ENCODE data around the gene GLYATL3.

Gene GLYATL3

DNA sequence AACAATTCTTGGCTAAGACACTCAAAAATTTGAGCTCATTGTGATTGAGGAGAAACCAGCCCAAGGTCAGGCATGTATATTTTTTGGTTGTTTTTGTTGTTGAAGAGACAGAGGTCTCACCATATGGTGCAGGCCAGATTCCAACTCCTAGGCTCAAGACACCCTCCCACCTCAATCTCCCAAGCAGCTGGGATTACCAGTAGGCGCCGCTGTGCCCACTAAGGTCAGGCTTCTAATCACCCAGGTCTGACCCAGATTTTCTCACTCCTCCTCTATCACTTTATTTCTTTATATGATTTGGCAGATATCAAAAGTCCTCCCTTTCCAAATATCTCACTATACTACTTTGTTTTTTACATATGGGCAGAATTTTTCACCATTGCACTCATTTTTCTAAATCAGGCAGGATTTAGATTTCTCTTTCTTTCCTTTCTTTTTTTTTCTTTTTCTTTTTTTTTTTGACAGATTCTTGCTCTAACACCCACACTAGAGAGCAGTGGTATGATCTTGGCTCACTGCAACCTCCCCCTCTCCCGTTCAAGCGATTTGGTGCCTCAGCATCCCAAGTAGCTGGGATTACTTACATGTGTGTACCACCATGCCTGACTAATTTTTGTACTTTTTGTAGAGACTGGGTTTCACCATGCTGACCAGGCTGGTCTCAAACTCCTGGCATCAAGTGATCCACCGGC, 49.0 kb downstream of the GLYATL3 start:
- DNase-seq: no peak

DNA sequence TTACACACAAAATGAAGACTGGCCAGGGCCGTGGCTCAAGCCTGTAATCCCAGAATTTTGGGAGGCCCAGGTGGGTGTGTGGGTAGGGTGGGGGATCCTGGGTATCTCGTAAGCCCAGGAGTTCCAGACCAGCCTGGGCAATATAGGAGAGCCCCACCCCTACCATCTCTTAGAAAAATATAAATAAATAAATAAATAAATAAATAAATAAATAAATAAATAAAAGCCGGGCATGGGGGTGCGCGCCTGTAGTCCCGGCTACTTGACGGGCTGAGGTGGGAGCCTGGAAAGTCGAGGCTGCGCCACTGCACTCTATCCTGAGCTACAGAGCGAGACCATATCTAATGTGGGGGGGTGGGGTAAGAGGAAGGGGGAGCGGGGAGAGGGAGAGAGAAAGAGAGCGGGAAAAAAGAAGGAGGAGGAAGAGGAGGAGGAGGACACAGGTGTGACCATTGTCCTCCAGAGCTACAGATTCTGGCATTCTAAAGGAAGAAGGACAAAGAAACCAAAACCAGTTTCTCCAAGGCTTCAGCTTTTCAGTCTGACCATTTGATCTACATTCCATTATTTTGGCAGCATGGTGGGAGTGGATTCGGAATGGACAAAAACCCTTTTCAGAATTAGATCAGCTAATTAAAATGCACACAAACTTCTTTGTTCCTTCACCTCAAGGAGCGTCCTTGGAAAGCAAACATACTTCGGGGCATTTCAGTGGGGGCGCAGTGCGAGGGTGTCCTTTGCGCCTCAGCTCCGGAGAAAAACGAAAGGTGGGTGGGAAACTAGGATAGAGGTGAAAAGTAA, 50.2 kb downstream of the GLYATL3 start:
- DNase-seq: no peak

DNA sequence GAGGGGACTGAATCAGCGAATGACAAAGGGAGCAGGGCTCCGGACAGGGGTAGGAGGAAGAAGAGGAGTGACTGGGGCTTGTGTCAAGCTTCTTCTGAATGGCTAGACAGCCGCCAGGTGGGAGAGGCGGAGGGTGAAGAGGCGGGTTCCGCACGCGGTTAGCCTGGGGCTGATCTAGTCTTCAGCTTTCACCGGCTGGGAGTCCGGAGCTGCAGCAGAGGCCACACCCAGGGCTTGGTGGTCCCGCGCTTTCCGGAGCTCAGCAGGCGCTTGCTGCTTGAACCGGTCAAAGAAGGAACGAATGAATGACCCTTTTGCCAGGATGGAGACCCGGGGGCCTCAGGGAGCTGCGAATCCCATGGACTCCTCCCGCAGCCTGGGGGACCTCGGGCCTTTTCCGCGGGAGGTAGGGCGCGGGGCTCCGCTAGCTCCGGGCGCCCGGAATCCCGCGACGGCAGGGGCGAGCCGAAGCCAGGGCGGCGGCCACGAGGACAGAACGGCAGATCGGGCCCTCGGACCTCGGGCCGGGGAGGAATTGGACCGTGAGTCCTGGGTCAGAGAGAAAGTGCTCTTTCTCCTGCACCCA, 50.9 kb downstream of the GLYATL3 start, which contains the start of gene C6orf141:
C6orf141 (plus strand) TSS at position 177 of the 586 bp plus-strand sequence; CDS start at position 302, 125 bp downstream.
- DNase-seq: peak; percentile 5

GRCh38 chr6:49551078-49551865, 51.5 kb downstream of the GLYATL3 start:
- DNase-seq: no peak

GRCh38 chr6:49551866-49552129, 52.1 kb downstream of the GLYATL3 start:
- no peak for DNase-seq

- no peak for DNase-seq
Observed at GRCh38 chr6:49552596-49552995, 52.9 kb downstream of the GLYATL3 start.

DNA sequence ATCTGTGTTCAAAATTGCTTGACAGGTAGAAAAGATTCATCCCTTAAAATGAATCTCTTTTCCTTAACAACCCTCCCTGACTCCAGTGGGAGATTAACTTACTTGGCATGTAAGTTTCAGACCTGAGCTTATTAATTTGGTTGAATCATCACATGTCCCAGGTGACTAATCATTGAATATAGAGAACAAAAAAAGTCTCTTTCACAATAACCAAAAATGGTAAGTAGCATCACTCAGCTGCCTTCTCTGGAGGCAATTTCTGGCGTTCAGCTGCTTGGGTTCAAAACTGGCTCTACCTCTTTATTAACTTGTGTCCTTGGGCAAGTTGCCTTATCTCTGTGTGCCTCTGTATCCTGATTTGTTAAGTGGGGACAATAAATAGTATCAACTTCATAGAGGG, 53.7 kb downstream of the GLYATL3 start:
- DNase-seq: no peak

DNA sequence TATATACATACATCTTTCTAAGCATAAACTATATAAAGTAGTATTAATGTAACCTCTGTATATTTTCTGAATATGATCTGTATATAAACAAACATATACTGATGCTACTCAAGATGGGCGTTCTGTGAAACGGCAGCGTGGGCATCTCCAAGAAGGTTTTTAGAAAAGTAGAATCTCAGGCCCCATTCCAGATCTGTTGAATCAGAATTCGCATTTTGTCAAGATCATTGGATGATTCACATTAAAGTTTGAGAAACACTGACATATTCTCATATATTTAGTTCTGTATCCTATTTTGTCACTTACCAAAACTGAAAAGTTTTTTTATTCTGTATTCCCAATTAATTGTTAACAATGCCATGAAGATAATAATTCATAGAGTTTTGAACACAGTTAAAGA, 56.2 kb downstream of the GLYATL3 start:
- no peak for DNase-seq

DNA sequence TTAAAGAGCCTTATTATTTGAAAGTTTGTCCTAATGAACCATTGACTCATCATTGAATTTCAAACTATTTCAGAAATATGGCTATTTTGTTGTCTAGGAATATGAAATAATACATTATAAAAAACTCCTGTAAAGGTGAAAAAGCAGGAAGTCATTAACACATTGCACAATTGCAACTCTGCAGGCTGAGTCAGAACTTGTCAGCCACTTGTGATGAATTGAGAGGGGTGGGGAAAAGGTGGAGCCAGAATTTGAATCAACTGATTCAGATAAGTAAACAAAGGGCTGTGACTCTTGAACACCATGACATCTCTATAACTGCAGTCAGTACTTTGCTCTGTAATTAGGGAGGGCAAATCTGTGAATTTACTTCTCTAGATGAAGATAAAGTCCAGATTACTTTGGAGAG, 56.7 kb downstream of the GLYATL3 start:
- no peak for DNase-seq

DNA sequence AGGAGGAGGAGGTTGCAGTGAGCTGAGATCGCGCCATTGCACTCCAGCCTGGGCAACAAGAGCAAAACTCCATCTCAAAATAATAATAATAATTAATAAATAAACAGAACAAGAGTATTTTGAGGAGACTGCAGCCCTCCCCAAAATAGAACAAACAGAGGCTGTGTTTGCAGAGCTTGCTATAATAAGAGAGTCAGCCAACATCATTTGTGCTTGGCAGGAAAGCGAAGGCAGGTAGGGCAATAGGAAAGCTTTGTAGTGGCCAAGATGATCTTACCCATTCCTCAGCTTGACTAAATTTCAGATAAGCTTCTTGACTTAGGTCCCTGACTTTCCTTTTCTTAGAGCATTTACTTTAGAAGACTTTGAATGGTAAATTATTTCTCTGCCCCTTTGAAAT, 57.5 kb downstream of the GLYATL3 start:
- no peak for DNase-seq

DNA sequence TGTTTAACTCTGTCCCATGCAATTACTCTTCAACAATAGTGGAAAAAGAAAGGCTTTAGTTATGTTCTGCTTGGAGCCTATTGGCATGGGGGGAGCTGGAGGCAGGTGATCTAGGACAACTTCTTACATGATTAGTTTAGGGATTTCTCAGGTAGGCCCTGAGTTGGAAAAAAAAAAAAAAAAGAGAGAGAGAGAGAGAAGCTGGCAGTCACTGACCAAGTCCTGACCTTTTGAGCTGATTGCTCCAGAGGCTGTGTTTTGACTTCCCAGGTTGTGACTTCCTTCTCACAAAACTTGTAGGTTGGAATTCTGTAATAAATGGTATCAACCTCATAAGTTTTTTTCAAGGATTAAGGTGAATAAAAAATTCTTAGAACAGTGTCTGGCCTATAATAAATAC, 58.5 kb downstream of the GLYATL3 start:
- DNase-seq: no peak

DNA sequence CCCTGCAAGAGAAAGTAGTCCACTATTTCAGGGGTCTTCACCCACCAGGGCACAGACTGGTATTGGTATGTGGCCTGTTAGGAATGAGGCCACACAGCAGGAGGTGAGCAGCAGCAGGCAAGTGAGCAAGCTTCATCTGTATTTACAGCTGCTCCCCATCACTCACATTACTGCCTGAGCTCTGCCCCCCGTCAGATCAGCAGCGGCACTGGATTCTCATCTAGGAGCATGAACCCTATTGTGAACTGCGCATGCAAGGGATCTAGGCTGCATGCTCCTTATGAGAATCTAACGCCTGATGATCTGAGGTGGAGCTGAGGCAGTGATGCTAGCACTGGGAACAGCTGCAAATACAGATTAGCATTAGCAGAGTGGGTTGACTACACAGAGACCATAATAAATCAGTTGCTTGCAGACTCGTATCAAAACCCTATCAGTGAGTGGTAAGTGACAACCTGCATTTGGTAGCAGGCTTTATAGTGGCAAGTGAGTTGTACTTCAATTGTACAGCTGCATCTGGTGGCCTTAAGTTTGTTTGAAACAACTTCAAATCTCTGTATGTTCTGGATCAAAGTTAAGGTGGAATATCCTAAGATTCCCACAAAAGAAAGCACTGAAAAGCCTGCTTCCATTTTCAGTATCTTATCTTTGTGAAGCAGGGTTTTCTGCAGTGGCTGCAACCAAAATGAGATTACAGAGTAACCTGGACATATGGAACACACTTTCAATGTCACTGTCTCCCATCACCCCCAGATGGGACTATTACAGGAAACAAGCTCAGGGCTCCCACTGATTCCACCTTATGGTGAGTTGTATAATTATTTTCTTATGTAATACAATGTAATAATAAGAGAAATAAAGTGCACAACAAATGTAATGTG, 63.5 kb downstream of the GLYATL3 start:
- no peak for DNase-seq

DNA sequence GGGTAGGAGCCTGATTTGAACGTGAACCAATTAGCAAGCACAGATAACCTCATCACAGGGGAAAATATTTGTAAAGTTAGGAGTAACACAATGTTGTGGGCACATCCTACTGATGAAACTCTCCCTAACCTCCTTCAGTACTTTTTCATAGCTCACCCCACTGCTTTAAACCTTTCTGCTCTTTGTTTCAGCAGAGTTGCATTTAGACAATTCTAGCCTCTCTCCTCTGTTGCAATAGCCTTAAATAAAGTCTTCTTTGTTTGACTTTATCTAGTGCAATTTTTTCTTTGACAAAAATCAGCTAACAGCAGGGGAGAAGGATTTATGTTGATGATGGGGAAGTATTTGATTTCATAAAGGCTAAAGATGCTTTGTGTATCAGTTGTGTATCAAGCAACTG, 64.8 kb downstream of the GLYATL3 start:
- DNase-seq: no peak

DNA sequence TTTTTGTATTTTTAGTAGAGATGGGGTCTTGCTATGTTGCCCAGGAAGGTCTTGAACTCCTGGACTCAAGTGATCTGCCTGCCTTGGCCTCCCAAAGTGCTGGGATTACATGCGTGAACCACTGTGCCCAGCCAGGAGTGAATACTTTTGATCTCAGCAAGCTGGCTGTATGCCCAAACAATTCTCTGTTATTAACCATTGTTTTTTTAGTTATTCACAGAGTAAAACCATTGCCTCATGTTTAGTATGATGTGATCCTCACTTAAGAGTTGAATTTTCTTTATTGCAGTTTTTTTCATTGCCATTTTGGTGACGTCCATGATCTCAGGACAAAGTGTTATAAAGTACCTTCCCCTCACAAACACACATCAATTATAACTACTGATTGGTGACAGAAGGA, 65.5 kb downstream of the GLYATL3 start:
- no peak for DNase-seq

DNA sequence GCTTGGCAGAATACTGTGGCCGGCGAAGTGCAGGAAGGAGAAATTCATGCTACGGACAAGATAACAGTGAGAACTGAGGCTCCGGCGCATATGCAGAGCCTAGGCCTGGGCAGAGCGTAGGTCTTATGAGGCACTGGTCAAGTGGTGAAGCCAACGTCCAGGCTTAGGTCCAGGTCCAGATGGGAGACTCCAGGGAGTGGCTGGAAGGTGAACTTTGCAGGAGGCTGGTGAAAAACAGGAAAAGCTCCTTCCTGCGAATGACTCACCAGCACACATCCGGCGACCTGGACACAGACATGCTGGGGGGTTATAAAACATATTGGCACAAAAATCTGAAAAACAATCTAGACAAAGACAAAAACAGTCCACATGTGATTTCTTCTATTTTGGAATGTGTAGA, 66.1 kb downstream of the GLYATL3 start:
- DNase-seq: no peak

GRCh38 chr6:49570474-49571079, 70.9 kb downstream of the GLYATL3 start:
- DNase-seq: no peak

GRCh38 chr6:49576618-49577017, 76.9 kb downstream of the GLYATL3 start:
- DNase-seq: no peak
